Ovary (tissue), 3 donors: ENCODE results near the gene RHOB.

Experiments
- CTCF ChIP-seq, 3 donors: fragments of 450-650 bp in 2 of 3; fragments of 200-600 bp in 1 of 3; IDR thresholded peaks; one replicate each; pipeline versions ENCODE4 v1.5.1 to v1.8.0; 2016 to 2022; ENCODE audit warnings: antibody characterized with exemption in 3 of 3, mild to moderate bottlenecking in 1 of 3
- EP300 ChIP-seq: sonication (generic); formaldehyde crosslinking; IDR thresholded peaks from one replicate; pipeline ENCODE4 v1.6.1; 2017; ENCODE audit warnings: antibody characterized with exemption
- donor health status: DM: no; HTN: no; CAD: no.

DNA sequence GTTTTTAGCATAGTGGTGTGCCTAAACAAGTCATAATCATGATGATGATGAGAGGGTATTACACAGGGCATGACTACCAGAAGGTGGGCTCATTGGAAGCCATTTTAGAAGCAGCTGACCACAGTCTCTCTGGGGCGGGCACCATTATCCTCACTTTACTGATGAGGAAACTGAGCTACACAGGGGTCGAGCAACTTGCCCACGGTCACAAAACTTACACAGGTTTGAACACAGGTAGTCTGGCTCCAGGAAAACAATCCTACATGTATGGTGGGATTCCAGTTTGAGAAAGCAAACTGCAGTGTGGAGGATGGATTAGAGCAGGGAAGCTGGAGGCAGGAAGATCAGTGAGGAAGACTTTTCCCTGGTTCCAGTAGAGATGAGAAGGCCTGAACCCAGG is 6.2 kb downstream of the RHOB start:
- TF ChIP-seq EP300 = no peak
- TF ChIP-seq CTCF (IDR thresholded peaks at IDR 0.05) = no peak
